HG03097 (cell line): ENCODE results near the gene AUTS2.

Source experiments
- ATAC-seq: cut with Tn5 transposase; IDR thresholded peaks from one replicate; pipeline ENCODE4 v1.9.1; 2021; ENCODE audit not compliant: unreplicated experiment, low FRiP score

Gene AUTS2

GRCh38 chr7:70835658-70836057 is 1237.4 kb downstream of the AUTS2 start:
- ATAC-seq, result no peak

GRCh38 chr7:70836279-70836678 is 1238.0 kb downstream of the AUTS2 start:
- no peak for ATAC-seq

- no peak for ATAC-seq
Observed at GRCh38 chr7:70836946-70837345, 1238.7 kb downstream of the AUTS2 start.

- ATAC-seq, result no peak
Observed at GRCh38 chr7:70837589-70837988, 1239.3 kb downstream of the AUTS2 start.

- no peak for ATAC-seq
Observed at GRCh38 chr7:70838292-70838907, 1240.1 kb downstream of the AUTS2 start.
